Upper lobe of left lung (tissue), 6 donors: ENCODE data around the gene CEP170. TPM values are rescaled to one million over a fixed set of nuclear protein-coding genes. Genes with fewer than 3 reads are reported as not detected.
"Not testable (repeated sequence)": the region's sequence is repeated elsewhere in the genome, so short reads cannot be mapped to it uniquely, and the experiment has no call there.

ENCODE experiments used
- ATAC-seq, 2 donors: fragments of 200-7000 bp; cut with Tn5 transposase; one replicate each; pipeline ENCODE4 v1.9.1; 2022; ENCODE audit warnings: mild to moderate bottlenecking in 2 of 2, moderate library complexity in 2 of 2; ENCODE audit not compliant: low FRiP score in 2 of 2
- DNase-seq, 2 donors: peaks; one replicate each; pipeline ENCODE4 v3.0.0-alpha.2; 2019 to 2020
- H3K27ac ChIP-seq, 4 donors: fragments of 200-600 bp; sonication (generic); one replicate each; pipeline ENCODE4 v1.5.1; 2016 to 2019
- H3K27me3 ChIP-seq, 4 donors: fragments of 200-600 bp; sonication (generic); one replicate each; pipeline ENCODE4 v1.5.1; 2017 to 2019
- H3K36me3 ChIP-seq, 4 donors: fragments of 200-600 bp; sonication (generic); one replicate each; pipeline ENCODE4 v1.5.1; 2016 to 2019
- H3K4me1 ChIP-seq, 4 donors: fragments of 200-600 bp; sonication (generic); one replicate each; pipeline ENCODE4 v1.5.1; 2018 to 2019
- H3K4me3 ChIP-seq, 4 donors: fragments of 200-600 bp; sonication (generic); one replicate each; pipeline ENCODE4 v1.5.1; 2017 to 2019; ENCODE audit warnings: mild to moderate bottlenecking in 2 of 4, moderate library complexity in 1 of 4
- H3K9me3 ChIP-seq, 4 donors: fragments of 200-600 bp; sonication (generic); one replicate each; pipeline ENCODE4 v1.5.1; 2018 to 2019
- CTCF ChIP-seq, 6 experiments: fragments of 450-650 bp in 4 of 6; fragments of 200-600 bp in 2 of 6; sonication (generic) in 2 of 6; IDR thresholded peaks; one replicate each; pipeline ENCODE4 v1.5.1; 2016 to 2019; ENCODE audit warnings: antibody characterized with exemption in 6 of 6
- WGBS, 2 donors: methylation state at CpG; one replicate each; pipeline ENCODE4 v1.1.5; 2017 to 2018; 5-methylcytosine and 5-hydroxymethylcytosine counted together
- total RNA-seq, 6 donors: library from RNA; depleted of rRNA in 4 of 6; stranded (reverse); fragments of >200 nt in 4 of 6; gene quantifications; one replicate each; pipeline versions ENCODE4 v1.1.0 to v1.2.1, GENCODE V29; 2016 to 2021
- donor health status: DM: no; HTN: no; CAD: no; lungs with moderate emphysema.
- donor health status: DM: no; HTN: yes; CAD: no; lungs with severe emphysema.

CEP170 gene
- total RNA-seq, 6 donors from 2014 or later, result 47.6 to 160 (median 88.6) TPM

GRCh38 chr1:243179720-243180119, 75.4 kb downstream of the CEP170 start:
- no peak for ATAC-seq
- H3K4me3 ChIP-seq, result no peak overlapping the region
- no peak overlapping the region for H3K27ac ChIP-seq
- WGBS, 2 donors, result 72 to 82% methylated on average over 7 of the region's 7 CpGs
- peaks cover 0 to 3% (median 0%) of the 10 kb centered on the region in 4 donors for H3K36me3 ChIP-seq
- no peak for DNase-seq
- H3K4me1 ChIP-seq, result no peaks in the 10 kb centered on the region
- H3K9me3 ChIP-seq, result no peaks in the 10 kb centered on the region
- no peak for TF ChIP-seq CTCF (IDR thresholded peaks at IDR 0.05)
- no peaks in the 10 kb centered on the region for H3K27me3 ChIP-seq

GRCh38 chr1:243177792-243178191, 77.3 kb downstream of the CEP170 start:
- H3K36me3 ChIP-seq, H3K4me3 ChIP-seq, H3K27ac ChIP-seq, H3K4me1 ChIP-seq, H3K27me3 ChIP-seq, DNase-seq, ATAC-seq, H3K9me3 ChIP-seq: not testable (repeated sequence)
- WGBS, 2 donors, result 98% methylated on average over 6 of the region's 6 CpGs

GRCh38 chr1:243173758-243174369, 81.2 kb downstream of the CEP170 start:
- H3K4me1 ChIP-seq, H3K27ac ChIP-seq, H3K4me3 ChIP-seq, H3K9me3 ChIP-seq, H3K36me3 ChIP-seq, ATAC-seq, H3K27me3 ChIP-seq, DNase-seq: not testable (repeated sequence)
- WGBS, 2 donors, result 79 to 89% methylated on average over 2 of the region's 2 CpGs

GRCh38 chr1:243164911-243165310, 90.2 kb downstream of the CEP170 start:
- not testable (repeated sequence) for H3K27me3 ChIP-seq, H3K36me3 ChIP-seq, H3K4me3 ChIP-seq, H3K27ac ChIP-seq, DNase-seq, ATAC-seq, H3K9me3 ChIP-seq, H3K4me1 ChIP-seq
- WGBS, 2 donors, result 95 to 98% methylated on average over 4 of the region's 4 CpGs

- 84 to 86% methylated on average over 7 of the region's 7 CpGs for WGBS, 2 donors
- DNase-seq, H3K4me1 ChIP-seq, H3K27me3 ChIP-seq, H3K4me3 ChIP-seq, ATAC-seq, H3K9me3 ChIP-seq, H3K27ac ChIP-seq: not testable (repeated sequence)
- peaks cover 0 to 17% (median 2%) of the 10 kb centered on the region in 4 donors for H3K36me3 ChIP-seq
Observed at GRCh38 chr1:243150906-243151305, 104.2 kb downstream of the CEP170 start.

- not testable (repeated sequence) for H3K27ac ChIP-seq, H3K9me3 ChIP-seq, DNase-seq, H3K36me3 ChIP-seq, H3K27me3 ChIP-seq, H3K4me1 ChIP-seq, ATAC-seq, H3K4me3 ChIP-seq
- 87 to 92% methylated on average over 4 of the region's 4 CpGs for WGBS, 2 donors
Observed at GRCh38 chr1:243149120-243149519, 106.0 kb downstream of the CEP170 start.

GRCh38 chr1:243147351-243147750, 107.7 kb downstream of the CEP170 start:
- not testable (repeated sequence) for H3K4me3 ChIP-seq, H3K36me3 ChIP-seq, DNase-seq, H3K4me1 ChIP-seq, ATAC-seq, H3K27ac ChIP-seq, H3K27me3 ChIP-seq, H3K9me3 ChIP-seq

GRCh38 chr1:243140498-243140897, 114.6 kb downstream of the CEP170 start:
- not testable (repeated sequence) for ATAC-seq, DNase-seq, H3K4me1 ChIP-seq, H3K9me3 ChIP-seq, H3K27me3 ChIP-seq, H3K27ac ChIP-seq, H3K4me3 ChIP-seq
- 71 to 77% methylated on average over 1 of the region's 1 CpG for WGBS, 2 donors
- H3K36me3 ChIP-seq, result peaks cover 0 to 32% (median 7%) of the 10 kb centered on the region in 4 donors

- WGBS, 2 donors, result 57 to 60% methylated on average over 5 of the region's 5 CpGs
- H3K36me3 ChIP-seq, result peaks cover 0 to 11% (median 2%) of the 10 kb centered on the region in 4 donors
- not testable (repeated sequence) for H3K4me1 ChIP-seq, H3K4me3 ChIP-seq, H3K27me3 ChIP-seq, H3K27ac ChIP-seq, ATAC-seq, DNase-seq, H3K9me3 ChIP-seq
Observed at GRCh38 chr1:243122876-243123409, 132.1 kb downstream of the CEP170 start.

GRCh38 chr1:243121939-243122338, 133.1 kb downstream of the CEP170 start:
- not testable (repeated sequence) for H3K27me3 ChIP-seq, H3K27ac ChIP-seq, ATAC-seq, H3K4me3 ChIP-seq, DNase-seq, H3K4me1 ChIP-seq, H3K9me3 ChIP-seq
- 63 to 84% methylated on average over 4 to 5 of the region's 5 CpGs for WGBS, 2 donors
- peaks cover 0 to 11% (median 1%) of the 10 kb centered on the region in 4 donors for H3K36me3 ChIP-seq

- H3K4me3 ChIP-seq, H3K27ac ChIP-seq, H3K4me1 ChIP-seq, ATAC-seq, H3K9me3 ChIP-seq, H3K27me3 ChIP-seq, DNase-seq, H3K36me3 ChIP-seq: not testable (repeated sequence)
- WGBS, 2 donors, result 88 to 98% methylated on average over 5 of the region's 5 CpGs
Observed at GRCh38 chr1:243118601-243119322, 136.3 kb downstream of the CEP170 start.

GRCh38 chr1:243116187-243116586, 138.9 kb downstream of the CEP170 start:
- ATAC-seq, result peak in 1 of 2 donors; percentile 20
- not testable (repeated sequence) for H3K9me3 ChIP-seq

More at GRCh38 chr1:243116187-243116586, 138.9 kb downstream of the CEP170 start:
- H3K27ac ChIP-seq, H3K4me1 ChIP-seq, H3K27me3 ChIP-seq, H3K4me3 ChIP-seq, H3K36me3 ChIP-seq, DNase-seq: not testable (repeated sequence)
- 76 to 78% methylated on average over 7 of the region's 7 CpGs for WGBS, 2 donors
